IPS DF 6.9 (cell line): Measurements from ENCODE around the gene PVR.

Experiments
- DNase-seq: peaks from one replicate; pipeline ENCODE4 v3.0.0-alpha.2; 2013; ENCODE audit warnings: low read depth, low spot score
- H3K27ac ChIP-seq: one replicate; pipeline ENCODE4 v1.5.1; 2013; ENCODE audit warnings: low read length, control low read depth
- H3K27me3 ChIP-seq: 2 replicates; pipeline ENCODE4 v1.6.1; 2013; ENCODE audit warnings: mild to moderate bottlenecking, low read length; ENCODE audit not compliant: control insufficient read depth, insufficient read depth
- H3K36me3 ChIP-seq: 2 replicates; pipeline ENCODE4 v1.6.1; 2013; ENCODE audit warnings: low read length; ENCODE audit not compliant: control insufficient read depth, insufficient read depth
- H3K4me1 ChIP-seq: 2 replicates; pipeline ENCODE4 v1.6.1; 2013; ENCODE audit warnings: low read length; ENCODE audit not compliant: control insufficient read depth, insufficient read depth
- H3K4me3 ChIP-seq: 2 replicates; pipeline ENCODE4 v1.5.1; 2013; ENCODE audit warnings: mild to moderate bottlenecking, low read length
- H3K9me3 ChIP-seq: 2 replicates; pipeline ENCODE4 v1.6.1; 2013; ENCODE audit warnings: low read length, inconsistent platforms; ENCODE audit not compliant: control insufficient read depth, insufficient read depth
- WGBS: extraction: QIAGEN DNeasy Blood & Tissue Kit; methylation state at CpG from one replicate; pipeline ENCODE4 v1.1.7; 2013; ENCODE audit warnings: mixed read lengths, missing lambda C conversion rate; ENCODE audit not compliant: insufficient read length, insufficient coverage; 5-methylcytosine and 5-hydroxymethylcytosine counted together

PVR gene

DNA sequence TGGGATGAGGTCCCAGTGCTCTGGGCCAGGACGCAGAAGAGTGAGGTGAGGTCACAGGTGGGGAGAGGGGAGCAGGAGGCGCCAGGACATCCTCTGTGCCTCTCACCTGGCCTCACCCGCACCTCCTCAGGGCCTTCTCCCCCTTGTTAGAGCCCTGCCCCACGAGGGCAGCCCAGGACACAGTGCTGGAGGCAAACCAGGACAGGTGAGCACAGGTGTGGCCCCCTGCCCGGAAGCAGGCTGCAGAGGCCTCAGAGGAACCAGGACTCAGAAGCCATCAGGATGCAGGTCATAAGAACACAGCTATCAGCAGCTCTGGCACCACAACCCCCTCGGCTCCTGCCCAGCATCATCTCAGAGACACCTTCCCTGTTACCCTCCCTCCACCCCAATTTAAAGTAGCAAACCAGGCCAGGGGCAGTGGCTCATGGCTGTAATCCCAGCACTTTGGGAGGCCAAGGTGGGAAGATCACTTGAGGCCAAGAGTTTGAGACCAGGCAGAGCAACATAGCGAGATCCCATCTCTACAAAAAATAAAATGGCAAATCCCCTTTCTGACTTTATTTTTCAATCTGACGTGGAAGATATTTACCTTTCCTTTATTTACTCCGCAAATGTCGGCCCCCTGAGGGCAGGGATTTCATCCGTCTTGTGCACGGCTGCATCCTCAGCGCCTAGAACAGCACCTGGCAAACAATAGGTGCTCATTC, 54.9 kb downstream of the PVR start, which contains the start of gene CEACAM16:
TSS of gene CEACAM16 (plus strand) at position 660 of the 710 bp plus-strand sequence. CDS start 2,306 bp downstream, outside the sequence.
- Histone ChIP-seq H3K27ac (no peak within 1 kb of the TSS), H3K4me1 (peaks cover 4% of the 10 kb centered on the region; the same call in 1 of the 2 replicates), H3K4me3 (no peak within 1 kb of the TSS), H3K27me3 (no peaks in the 10 kb centered on the region), H3K9me3 (no peaks in the 10 kb centered on the region), H3K36me3 (no peaks in the 10 kb centered on the region; the same call in 1 of the 2 replicates)
- no CpG with 5 or more reads among the region's 13 CpGs for WGBS
- no peak for DNase-seq

DNA sequence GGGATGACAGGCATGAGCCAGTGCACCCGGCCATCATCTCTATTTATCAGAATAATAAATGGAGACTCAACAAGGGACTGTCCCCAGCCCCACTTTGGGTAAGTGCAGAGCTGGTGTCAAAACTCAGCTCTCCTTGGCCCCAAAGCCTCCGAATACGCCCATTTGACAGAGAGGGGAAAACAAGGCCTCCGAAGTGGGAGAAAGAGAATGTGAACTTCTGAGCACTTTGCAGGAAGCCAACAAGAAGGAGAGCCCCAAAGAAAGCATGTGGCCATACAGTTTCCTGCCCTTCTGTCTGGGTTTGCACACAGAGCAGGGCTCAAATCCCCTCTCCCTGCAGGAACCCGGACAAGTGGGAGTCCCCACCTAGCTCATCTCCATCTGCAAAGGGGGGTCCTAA, 56.8 kb downstream of the PVR start:
- no CpG with 5 or more reads among the region's 5 CpGs for WGBS
- Histone ChIP-seq H3K9me3 (no peaks in the 10 kb centered on the region), H3K27ac (no peak overlapping the region), H3K4me1 (peaks cover 7% of the 10 kb centered on the region; the same call in 1 of the 2 replicates), H3K27me3 (no peaks in the 10 kb centered on the region), H3K36me3 (no peaks in the 10 kb centered on the region; the same call in 1 of the 2 replicates), H3K4me3 (no peak overlapping the region)
- no peak for DNase-seq

DNA sequence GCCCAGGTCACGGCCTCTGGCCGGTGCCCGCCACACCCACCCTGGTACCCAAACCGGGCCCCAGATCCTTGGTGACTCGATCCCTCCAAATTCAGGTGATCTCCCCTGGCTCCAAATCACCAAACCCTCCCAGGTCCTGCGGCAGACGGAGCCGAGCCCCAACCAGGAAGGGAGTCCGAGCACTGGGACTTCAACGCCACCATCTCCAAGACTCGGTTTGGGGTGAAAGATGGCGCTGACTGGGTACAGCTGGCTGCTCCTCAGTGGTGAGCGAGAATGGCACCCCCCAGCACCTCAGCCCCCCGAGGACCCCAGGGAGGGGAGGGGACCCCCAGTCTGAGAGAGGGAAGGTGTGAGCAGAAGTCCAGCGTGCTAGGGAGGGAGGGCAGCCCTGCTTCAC, 57.5 kb downstream of the PVR start:
- Histone ChIP-seq H3K4me1 (peaks cover 7% of the 10 kb centered on the region; the same call in 1 of the 2 replicates), H3K9me3 (no peaks in the 10 kb centered on the region), H3K27ac (no peak overlapping the region), H3K27me3 (no peaks in the 10 kb centered on the region), H3K4me3 (no peak overlapping the region), H3K36me3 (no peaks in the 10 kb centered on the region; the same call in 1 of the 2 replicates)
- WGBS, result no CpG with 5 or more reads among the region's 15 CpGs
- DNase-seq, result no peak

DNA sequence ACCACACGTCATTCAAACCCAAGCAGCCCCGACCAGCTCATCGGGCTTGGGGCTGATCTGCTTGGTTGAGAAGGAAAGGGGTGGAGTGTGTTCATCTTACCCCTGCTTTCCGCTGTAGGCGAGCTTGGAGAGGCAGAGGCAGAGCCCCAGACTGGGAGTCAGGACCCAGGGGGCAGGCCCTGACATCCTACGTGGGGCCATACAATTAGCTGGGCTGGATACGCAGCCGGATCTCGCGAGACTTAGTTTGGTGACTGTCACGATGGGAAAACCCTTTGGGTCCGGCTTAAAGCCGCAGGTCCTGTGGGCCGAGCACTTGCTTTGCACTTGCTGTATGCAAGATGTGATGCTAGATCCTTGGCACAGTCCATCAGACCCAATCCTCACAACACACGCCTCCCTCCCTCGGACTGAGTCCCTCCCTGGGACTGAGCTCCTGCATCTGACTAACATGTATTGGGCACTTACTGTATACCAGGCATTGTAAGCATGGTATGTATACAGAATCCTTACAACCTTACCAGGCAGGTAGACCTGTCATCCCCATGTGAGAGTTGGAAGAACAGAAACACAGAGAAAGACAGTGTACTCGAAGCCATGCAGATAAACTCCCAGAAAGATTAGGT, 59.0 kb downstream of the PVR start:
- H3K27ac ChIP-seq, result no peak overlapping the region
- no CpG with 5 or more reads among the region's 17 CpGs for WGBS
- H3K4me3 ChIP-seq, result no peak overlapping the region

DNA sequence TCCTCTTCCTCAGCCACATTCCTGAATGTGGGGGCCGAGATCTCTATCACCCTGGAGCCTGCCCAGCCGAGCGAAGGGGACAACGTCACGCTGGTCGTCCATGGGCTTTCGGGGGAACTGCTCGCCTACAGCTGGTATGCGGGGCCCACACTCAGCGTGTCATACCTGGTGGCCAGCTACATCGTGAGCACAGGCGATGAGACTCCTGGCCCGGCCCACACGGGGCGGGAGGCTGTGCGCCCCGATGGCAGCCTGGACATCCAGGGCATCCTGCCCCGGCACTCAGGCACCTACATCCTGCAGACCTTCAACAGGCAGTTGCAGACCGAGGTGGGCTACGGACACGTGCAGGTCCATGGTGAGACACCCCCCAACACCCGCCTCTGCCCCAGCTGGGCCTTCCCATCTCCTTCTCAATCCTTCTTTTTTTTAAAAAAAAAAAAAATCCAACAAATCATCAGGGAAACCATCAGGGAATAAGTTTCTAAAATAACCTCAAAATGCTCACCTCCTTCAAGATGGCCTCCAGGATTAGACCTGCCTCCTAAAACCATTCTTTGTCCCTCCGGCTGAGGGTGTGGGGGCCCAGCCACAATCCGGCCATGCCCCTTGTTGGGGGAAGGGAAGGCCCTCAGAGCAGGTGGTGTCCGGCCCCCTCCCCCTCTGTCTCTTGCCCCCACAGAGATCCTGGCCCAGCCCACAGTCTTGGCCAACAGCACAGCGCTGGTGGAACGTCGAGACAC, 59.8 kb downstream of the PVR start:
- no peak overlapping the region for H3K27ac ChIP-seq
- H3K36me3 ChIP-seq, result no peaks in the 10 kb centered on the region; the same call in 1 of the 2 replicates
- WGBS, result no CpG with 5 or more reads among the region's 28 CpGs
- H3K9me3 ChIP-seq, result no peaks in the 10 kb centered on the region
- H3K27me3 ChIP-seq, result no peaks in the 10 kb centered on the region
- peaks cover 4% of the 10 kb centered on the region; the same call in 1 of the 2 replicates for H3K4me1 ChIP-seq
- DNase-seq, result no peak
- H3K4me3 ChIP-seq, result no peak overlapping the region

More for the DNA sequence above, 59.0 kb downstream of the PVR start:
- Histone ChIP-seq H3K9me3 (no peaks in the 10 kb centered on the region), H3K27me3 (no peaks in the 10 kb centered on the region), H3K36me3 (no peaks in the 10 kb centered on the region; the same call in 1 of the 2 replicates), H3K4me1 (peaks cover 4% of the 10 kb centered on the region; the same call in 1 of the 2 replicates)
- DNase-seq, result no peak

DNA sequence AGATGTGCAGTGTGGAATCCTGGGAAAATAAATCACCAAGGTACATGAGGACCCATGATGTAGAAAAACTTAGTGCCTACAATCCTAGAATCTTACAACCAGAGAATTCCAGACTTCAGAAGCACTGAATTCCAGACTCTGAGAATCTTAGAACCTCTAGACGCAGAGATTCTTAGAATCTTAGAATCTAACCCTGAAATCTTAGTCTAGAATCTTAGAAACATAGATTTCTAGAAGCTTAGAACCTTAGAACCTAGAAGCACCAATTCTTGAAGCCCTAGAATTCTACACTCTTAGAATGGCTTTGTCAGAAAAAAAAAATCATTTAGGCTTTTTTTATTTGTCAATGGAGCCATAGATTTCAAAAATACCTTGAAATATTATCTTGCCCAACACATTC, 61.3 kb downstream of the PVR start:
- no peak for DNase-seq
- H3K4me1 ChIP-seq, result peaks cover 4% of the 10 kb centered on the region; the same call in 1 of the 2 replicates
- no peaks in the 10 kb centered on the region; the same call in 1 of the 2 replicates for H3K36me3 ChIP-seq
- no CpG with 5 or more reads among the region's 1 CpG for WGBS
- H3K27me3 ChIP-seq, result no peaks in the 10 kb centered on the region
- H3K4me3 ChIP-seq, result no peak overlapping the region
- H3K9me3 ChIP-seq, result no peaks in the 10 kb centered on the region
- no peak overlapping the region for H3K27ac ChIP-seq

DNA sequence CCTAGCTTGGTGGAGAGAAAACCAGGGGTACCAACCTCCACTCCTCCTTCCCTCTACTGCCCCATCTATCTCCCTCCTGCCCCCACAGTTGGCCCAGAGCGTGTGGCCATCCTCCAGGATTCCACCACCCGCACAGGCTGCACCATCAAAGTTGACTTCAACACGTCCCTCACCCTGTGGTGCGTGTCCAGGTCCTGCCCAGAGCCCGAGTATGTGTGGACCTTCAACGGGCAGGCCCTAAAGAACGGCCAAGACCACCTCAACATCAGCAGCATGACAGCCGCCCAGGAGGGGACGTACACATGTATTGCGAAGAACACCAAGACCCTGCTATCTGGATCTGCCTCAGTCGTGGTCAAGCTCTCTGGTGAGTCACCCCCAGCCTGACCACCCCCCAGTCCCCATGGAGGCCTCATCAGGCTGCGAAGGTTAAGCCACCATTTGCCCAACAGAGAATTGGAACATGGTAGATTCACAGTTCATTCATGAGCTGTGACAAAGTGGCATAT, 61.8 kb downstream of the PVR start:
- no peak for DNase-seq
- Histone ChIP-seq H3K27ac (no peak overlapping the region), H3K27me3 (no peaks in the 10 kb centered on the region)

DNA sequence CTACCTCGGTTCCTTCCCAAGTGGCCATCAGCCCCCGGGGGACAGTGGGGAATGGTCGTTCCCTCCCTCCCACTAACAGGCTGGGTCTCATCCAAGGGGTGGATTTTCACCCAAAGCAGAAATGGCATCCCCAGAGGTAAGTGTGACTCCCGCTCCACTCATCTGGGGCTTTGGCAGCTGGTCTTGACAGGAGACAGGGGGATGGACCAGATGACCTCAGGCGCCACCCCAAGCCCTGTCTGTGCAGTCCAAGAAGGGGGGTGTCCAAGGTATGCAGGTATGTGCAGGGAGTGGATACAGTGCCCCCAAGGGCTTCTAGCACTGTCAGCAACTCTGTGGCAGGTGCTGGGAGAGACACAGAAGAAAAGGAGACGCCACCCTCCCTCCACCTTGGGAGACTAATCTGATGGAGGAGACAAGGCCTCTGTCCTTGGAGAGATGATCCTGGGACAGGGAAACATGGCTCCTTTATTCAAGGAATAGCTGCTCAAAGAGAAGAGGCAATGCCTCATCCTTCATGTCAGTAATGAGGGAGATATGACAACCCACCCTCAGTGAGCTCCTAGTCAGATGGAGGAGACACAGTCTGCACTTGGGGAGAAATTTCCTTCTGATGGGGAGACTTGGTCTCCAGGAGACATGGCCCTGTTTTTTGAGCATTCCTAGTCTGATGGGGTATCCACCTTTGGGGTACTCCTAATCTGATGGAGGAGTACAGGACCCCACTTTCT, 63.0 kb downstream of the PVR start:
- WGBS, result no CpG with 5 or more reads among the region's 6 CpGs
- no peak overlapping the region for H3K4me3 ChIP-seq
- DNase-seq, result no peak
- H3K27me3 ChIP-seq, result no peaks in the 10 kb centered on the region
- no peak overlapping the region for H3K27ac ChIP-seq
- peaks cover 4% of the 10 kb centered on the region; the same call in 1 of the 2 replicates for H3K4me1 ChIP-seq
- H3K9me3 ChIP-seq, result no peaks in the 10 kb centered on the region
- H3K36me3 ChIP-seq, result no peaks in the 10 kb centered on the region

More for the DNA sequence above, 61.8 kb downstream of the PVR start:
- Histone ChIP-seq H3K36me3 (no peaks in the 10 kb centered on the region; the same call in 1 of the 2 replicates), H3K9me3 (no peaks in the 10 kb centered on the region), H3K4me1 (peaks cover 4% of the 10 kb centered on the region; the same call in 1 of the 2 replicates), H3K4me3 (no peak overlapping the region)
- WGBS, result no CpG with 5 or more reads among the region's 12 CpGs

DNA sequence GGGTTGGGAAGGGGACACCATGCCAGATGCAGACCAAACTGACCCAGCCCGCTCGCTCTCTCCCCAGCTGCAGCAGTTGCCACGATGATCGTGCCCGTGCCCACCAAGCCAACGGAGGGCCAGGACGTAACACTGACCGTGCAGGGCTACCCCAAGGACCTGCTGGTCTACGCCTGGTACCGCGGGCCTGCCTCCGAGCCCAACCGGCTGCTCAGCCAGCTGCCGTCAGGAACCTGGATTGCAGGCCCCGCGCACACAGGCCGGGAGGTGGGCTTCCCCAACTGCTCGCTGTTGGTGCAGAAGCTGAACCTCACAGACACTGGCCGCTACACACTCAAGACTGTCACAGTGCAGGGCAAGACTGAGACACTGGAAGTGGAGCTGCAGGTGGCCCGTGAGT, 64.1 kb downstream of the PVR start:
- H3K36me3 ChIP-seq, result no peaks in the 10 kb centered on the region
- WGBS, result no CpG with 5 or more reads among the region's 20 CpGs

More for the DNA sequence above, 64.1 kb downstream of the PVR start:
- no peak overlapping the region for H3K4me3 ChIP-seq
- H3K27ac ChIP-seq, result no peak overlapping the region
- H3K27me3 ChIP-seq, result no peaks in the 10 kb centered on the region
- DNase-seq, result no peak
- no peaks in the 10 kb centered on the region for H3K9me3 ChIP-seq
- peaks cover 4% of the 10 kb centered on the region; the same call in 1 of the 2 replicates for H3K4me1 ChIP-seq
